Daoy (cell line): ENCODE measurements around the gene RTCA. TPM values are rescaled to one million over a fixed set of nuclear protein-coding genes. Genes with fewer than 3 reads are reported as not detected.
"Not testable (repeated sequence)": the region's sequence is repeated elsewhere in the genome, so short reads cannot be mapped to it uniquely, and the experiment has no call there.

ENCODE experiments used
- DNase-seq: peaks from one replicate; pipeline ENCODE4 v3.0.0-alpha.2; 2015; ENCODE audit warnings: low read depth
- total RNA-seq: library from RNA; depleted of rRNA; stranded (reverse); fragments of >200 nt; shearing (Covaris generic); gene quantifications from 2 replicates; pipeline ENCODE4 v1.2.3, GENCODE V29; 2014

Gene RTCA
- total RNA-seq, 1 experiment from 2014 or later: 119 TPM

GRCh38 chr1:100308777-100309176 lies 42.8 kb downstream of the RTCA start:
- DNase-seq: no peak

- no peak for DNase-seq
These were observed 43.8 kb downstream of the RTCA start for GRCh38 chr1:100309863-100310262.

- no peak for DNase-seq
These were observed 47.4 kb downstream of the RTCA start for GRCh38 chr1:100313382-100313781.

GRCh38 chr1:100316622-100317021 lies 50.6 kb downstream of the RTCA start:
- DNase-seq: no peak

GRCh38 chr1:100320311-100321099 lies 54.5 kb downstream of the RTCA start:
- DNase-seq: no peak

- DNase-seq: no peak
These were observed 55.1 kb downstream of the RTCA start for GRCh38 chr1:100321100-100321493.

- no peak for DNase-seq
These were observed 55.5 kb downstream of the RTCA start for GRCh38 chr1:100321506-100321905.

- no peak for DNase-seq
These were observed 56.6 kb downstream of the RTCA start for GRCh38 chr1:100322436-100323211.

- no peak for DNase-seq
These were observed 57.5 kb downstream of the RTCA start for GRCh38 chr1:100323419-100324106.

- no peak for DNase-seq
These were observed 59.7 kb downstream of the RTCA start for GRCh38 chr1:100325415-100326324.

- DNase-seq: not testable (repeated sequence)
These were observed 60.3 kb downstream of the RTCA start for GRCh38 chr1:100326325-100326670.

GRCh38 chr1:100328133-100328532 lies 62.1 kb downstream of the RTCA start:
- DNase-seq: no peak

- DNase-seq: not testable (repeated sequence)
These were observed 65.1 kb downstream of the RTCA start for GRCh38 chr1:100331146-100331545.

GRCh38 chr1:100332331-100332730 lies 66.3 kb downstream of the RTCA start:
- DNase-seq: no peak

GRCh38 chr1:100335436-100335835 lies 69.4 kb downstream of the RTCA start:
- DNase-seq: no peak

- DNase-seq: not testable (repeated sequence)
These were observed 71.9 kb downstream of the RTCA start for GRCh38 chr1:100337878-100338277.

GRCh38 chr1:100339735-100340134 lies 73.7 kb downstream of the RTCA start:
- not testable (repeated sequence) for DNase-seq

- DNase-seq: no peak
These were observed 74.5 kb downstream of the RTCA start for GRCh38 chr1:100340494-100340893.

- DNase-seq: no peak
These were observed 76.3 kb downstream of the RTCA start for GRCh38 chr1:100342348-100342747.
